Measurements from ENCODE around the gene FAM120B.

The FAM120B gene

DNA sequence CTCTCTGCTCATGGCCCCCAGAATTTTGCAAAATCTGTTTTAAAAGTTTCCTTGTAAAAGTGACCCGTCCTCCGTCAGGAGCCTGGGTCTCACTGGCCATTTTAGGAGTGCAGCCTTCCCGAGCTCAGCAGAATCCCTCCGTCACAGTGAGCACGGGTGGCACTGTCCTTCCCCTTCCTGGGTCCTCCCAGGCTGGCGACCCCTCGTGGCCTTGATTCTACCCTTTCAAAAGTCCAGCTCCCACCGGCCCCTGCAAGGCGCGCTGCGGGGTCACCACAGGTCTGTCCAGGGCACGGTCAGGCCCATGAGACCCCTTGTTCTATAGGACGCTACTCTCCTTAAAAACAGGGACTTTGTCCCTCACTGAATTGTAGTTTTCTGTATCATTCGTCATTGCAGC is 133.9 kb downstream of the FAM120B start:
- FAIRE-seq = no peak
- no peak for DNase-seq (ENCODE audit: low spot score)

DNA sequence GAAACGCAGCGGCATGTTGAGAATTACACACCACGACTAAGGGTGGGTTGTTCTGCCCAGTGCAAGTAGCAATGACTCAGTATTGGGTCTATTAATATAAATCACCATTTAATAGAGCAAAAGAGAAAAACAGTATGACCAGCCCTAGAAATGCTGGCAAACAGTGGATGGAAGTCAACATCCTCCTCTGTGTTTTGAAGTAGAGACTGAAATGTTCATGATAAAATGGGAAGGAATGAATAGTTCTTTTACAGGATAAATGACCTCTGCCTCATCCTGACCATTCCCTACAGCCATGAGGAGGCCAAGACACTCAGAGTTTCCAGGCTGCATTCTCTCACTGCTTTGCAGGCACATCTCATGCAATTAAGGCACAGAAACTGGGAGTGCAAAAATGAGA is 134.8 kb downstream of the FAM120B start:
- FAIRE-seq = no peak
- DNase-seq (ENCODE audit: low spot score) = no peak

DNA sequence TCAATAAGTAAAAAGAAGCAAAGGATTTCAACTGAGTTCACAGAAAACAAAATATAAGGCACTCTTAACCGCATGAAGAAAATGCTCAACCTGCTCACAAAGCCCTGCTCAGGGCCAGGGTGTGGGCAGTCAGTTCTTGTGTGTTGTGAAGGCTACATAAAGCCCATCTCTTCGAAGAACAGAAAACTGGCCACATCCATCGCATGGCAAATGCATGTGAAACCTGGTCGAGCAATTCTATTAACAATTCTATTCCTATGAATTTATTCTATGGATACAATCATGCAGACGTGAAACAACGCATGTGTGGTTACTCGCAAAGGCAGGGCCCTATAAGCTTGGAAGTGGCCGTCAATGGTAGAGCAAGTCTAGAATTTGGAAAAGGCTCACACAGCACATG is 136.0 kb downstream of the FAM120B start:
- FAIRE-seq (no peak), DNase-seq (ENCODE audit: low spot score) (no peak)

GRCh38 chr6:170443151-170443662 is 136.6 kb downstream of the FAM120B start:
- FAIRE-seq = no peak
- DNase-seq (ENCODE audit: low spot score) = no peak

DNA sequence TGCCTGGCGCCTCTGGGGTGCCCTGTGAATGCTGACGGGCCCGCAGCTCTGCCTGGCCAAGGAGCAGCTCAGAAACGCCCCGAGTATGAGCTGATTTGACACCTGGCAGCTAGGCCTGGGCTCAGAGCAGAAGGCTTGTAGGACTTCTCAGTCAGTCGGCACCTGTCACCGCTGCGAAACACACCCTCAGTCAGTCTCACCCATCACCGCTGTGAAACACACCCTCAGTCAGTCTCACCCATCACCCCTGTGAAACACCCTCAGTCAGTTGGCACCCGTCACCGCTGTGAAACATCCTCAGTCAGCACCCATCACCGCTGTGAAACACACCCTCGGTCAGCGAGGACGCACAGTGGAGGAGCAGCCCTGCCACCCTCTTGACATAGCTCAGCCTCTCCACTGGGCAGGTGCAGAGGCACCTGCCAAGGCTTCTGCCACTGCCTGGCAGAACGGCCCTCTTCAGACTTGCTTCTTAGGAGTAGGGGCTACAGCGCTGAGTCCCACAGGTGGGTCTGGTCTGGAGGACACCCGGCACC is 137.6 kb downstream of the FAM120B start:
- DNase-seq (ENCODE audit: low spot score) = no peak
- FAIRE-seq = no peak

GRCh38 chr6:170444811-170445211 is 138.3 kb downstream of the FAM120B start:
- FAIRE-seq = no peak
- no peak for DNase-seq (ENCODE audit: low spot score)

GRCh38 chr6:170445487-170445886 is 138.9 kb downstream of the FAM120B start:
- DNase-seq (ENCODE audit: low spot score) (no peak), FAIRE-seq (no peak)

DNA sequence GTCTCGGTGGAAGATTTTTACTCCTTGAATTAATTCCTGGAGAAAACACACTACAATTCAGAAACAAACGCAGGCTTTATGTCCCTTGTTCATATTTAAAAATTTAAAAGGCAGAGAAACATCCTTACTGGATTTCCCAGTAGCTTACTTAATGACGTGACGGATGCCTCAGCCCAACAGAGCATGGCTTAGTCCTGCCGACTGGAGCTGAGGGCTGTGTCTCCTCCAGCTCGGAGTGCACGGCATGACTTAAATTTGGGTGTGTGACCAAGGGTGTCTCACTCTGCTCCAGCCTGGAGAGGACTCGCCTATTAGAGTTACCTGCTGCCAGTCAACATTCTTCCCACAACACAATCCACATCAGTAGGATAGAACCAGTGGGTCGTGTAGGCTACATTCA is 139.4 kb downstream of the FAM120B start:
- DNase-seq (ENCODE audit: low spot score) = no peak
- no peak for FAIRE-seq

DNA sequence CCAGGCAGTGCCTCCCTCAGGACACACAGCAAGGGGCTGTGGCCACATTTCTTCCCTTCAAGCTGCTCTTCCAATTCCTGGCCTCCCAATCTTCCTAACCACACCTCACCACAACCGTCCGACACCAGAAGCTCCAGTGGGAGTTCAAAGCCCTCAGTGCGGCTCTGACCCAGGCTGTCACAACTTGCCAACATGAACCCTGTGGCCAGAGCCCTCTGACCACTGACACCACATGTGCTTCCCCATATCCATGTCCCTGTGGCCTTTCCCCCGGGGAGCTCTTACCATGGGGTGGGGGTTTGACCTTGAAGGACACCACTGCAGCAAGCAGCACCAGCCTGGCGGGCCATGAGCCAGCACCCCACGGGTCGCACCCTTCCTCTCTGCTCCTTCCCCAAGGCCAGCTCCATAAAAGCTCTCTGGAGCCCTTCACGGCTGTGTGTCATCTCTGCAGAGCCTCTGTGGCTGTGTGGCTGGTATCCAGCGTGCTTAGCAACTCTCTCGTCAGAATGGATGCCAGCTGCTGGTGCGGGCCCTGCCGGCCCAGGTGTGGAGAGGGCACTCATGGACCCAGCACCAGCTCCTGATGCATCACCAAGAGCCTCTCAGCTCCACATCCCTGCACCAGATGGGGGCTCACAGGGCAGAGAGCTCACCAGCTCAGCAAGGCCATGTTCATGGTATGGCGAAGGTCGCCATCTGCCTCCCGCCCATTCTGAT is 140.4 kb downstream of the FAM120B start:
- FAIRE-seq = no peak
- DNase-seq (ENCODE audit: low spot score) = no peak

GRCh38 chr6:170447561-170447930 is 141.0 kb downstream of the FAM120B start:
- FAIRE-seq = no peak
- DNase-seq (ENCODE audit: low spot score) = no peak

GRCh38 chr6:170448317-170448716 is 141.8 kb downstream of the FAM120B start:
- no peak for FAIRE-seq
- no peak for DNase-seq (ENCODE audit: low spot score)

DNA sequence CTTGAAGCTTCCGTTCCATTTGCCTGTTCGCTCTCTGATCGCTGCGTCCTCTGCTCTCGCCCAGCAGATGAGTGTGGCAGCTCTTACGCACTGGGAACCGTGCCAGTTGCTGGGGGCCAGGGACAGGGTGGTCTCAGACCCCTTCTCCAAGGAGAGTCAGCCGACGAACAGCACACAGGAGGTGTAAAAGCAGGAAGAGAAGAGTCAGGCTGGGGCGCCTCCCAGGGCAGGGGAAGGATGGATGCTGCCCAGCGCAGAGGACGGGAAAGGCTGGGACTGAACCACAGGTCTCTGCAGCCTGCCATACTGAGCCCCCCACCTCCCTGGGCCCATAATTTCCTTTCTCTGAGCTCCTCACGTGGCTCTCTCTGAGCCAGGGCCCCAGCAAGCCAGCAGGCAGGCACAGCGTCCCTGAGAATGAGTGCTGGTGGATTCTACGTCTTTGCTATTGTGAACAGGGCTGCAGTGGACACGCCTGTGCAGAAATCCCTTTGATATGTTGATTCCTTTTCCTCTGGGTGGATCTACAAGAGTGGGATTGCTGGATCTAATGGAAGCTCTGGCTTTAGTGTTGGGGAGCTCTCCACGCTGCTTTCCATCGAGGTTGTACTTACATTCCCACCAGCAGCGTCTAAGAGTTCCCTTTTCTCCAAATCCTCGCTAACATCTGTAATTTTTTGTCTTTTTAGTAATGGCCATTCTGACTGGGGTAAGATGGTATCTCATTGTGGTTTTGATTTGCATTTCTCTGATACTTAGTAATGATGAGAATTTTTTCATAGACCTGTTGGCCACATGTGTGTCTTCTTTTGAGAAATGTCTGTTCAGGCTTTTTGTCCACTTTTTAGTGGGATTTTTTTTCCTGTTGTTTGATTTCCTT is 142.4 kb downstream of the FAM120B start:
- FAIRE-seq (no peak), DNase-seq (ENCODE audit: low spot score) (no peak)

DNA sequence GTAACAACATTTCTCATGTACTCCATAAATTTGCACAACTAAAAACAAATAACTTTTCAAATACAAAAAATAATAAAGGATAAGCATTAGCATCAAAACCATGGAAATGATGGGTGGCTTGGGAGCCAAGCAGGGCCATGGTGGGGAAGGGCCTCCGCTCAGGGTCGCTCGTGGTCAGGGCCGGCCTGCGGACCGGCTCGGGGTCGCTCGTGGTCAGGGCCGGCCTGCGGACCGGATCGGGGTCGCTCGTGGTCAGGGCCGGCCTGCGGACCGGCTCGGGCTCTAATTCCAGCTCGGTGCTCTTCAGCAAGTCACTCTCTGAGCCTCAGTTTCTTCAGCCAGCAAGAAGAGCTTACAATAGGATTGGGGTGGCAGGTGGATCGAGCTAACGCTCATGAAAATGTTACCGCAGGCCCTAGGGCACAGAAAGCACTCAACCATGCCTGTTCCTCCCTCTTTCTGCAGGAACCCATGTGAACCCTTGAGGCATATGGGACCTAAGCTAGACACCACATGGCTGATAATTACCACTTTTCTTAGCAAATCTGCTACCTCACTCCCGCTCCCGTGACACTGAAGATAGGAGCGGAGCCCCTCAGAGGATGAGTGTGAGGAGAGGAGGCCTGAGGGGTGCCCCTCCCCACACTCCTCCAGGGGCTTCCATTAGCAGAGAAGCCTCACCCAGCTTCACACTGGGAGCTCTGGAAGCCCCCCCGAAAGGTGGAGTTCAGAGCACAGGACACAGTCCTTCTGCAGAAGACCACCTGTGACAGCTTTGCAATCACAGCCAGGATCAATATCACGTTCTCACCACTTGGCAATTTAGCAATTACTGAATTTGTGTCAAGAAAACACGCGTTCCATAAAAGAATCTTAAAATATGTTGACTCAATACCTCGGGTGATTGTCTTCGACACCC is 143.5 kb downstream of the FAM120B start:
- DNase-seq (ENCODE audit: low spot score) (no peak), FAIRE-seq (no peak)

DNA sequence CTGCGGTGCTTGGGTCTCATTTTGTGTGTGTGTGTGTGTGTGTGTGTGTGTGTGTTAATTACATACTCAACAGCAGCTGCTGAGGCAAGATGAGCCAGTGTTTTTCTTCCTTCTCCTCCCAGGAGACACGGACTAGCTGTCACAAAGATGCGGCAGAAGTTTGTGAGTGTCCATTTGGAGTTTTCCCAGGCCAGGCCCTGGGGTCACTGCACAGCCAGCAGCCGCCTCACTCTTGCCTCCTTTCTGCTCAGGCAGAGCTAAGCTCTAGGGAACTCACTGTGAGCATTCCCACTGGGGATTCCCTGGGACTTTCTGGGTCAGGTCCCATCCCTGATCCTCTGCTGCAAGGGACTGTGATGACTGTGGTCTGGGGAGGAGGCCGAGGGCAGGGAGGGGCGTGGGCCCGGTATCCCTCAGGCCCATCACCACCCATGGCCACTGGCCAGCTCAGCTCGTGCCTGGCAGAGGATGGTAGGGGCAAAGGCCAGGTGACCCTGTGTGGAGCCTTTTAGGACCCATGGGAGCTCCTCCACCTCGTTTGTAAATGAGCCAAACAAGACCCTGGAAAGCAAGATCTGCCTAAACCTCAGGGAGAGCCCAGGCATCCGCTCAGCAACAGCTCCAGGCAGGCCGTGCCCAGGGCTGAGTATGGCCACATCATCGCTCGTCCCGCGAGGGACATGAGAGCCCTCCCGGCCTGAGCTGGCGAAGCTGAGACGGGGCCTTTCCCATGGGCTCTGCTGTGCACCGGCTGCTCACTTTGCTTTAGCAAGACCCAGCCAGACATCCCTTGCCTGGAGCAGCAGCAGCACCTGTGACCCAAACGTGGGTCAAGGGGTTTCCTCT is 144.6 kb downstream of the FAM120B start:
- DNase-seq (ENCODE audit: low spot score) (no peak), FAIRE-seq (no peak)

GRCh38 chr6:170451762-170452651 is 145.4 kb downstream of the FAM120B start:
- FAIRE-seq = no peak
- DNase-seq (ENCODE audit: low spot score) = no peak

- no peak for FAIRE-seq
- no peak for DNase-seq (ENCODE audit: low spot score)
Observed at GRCh38 chr6:170452767-170453545, 146.4 kb downstream of the FAM120B start.

DNA sequence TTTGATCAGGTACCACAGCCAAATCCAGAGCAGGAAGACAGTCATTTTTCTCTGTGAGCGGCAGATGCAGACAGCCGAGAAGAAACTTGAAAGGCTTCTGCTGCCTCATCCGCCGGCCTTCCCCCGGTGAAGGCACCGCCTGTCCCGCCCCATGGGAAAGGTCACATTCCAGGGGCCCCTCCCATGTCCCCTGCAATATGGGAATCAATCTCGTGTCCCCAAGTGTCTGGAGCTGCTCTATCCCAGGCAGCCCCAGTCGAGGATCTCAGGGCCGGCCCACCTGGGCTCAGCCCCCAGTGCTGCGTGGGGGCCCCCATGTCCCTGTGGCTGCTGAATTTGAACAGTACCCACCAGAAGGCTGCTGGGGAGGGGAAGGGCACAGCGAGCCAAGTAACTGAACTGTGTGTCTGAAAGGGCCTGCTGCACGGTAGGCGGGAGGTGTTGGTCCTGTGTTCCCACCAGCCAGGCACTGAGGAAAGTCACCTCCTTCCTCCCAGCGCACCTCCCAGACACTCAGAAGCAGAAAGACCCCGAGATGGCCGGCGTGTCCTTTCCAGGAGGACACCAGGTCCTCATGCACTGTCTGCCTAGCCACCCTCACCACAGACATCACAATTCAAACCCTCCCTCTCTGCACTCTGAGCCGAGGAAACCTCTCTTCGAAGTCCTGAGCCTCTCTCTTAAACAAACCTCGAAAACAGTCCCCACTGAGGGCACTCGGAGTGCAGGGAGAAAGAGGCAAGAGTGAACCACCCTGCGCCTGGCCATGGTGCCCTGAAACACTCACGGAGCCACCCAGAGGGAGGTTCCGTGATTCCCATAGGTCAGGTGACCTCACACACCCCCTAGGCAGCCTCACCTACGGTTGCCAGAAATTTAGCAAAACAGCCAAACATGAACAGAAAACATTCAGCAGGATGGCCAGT is 147.3 kb downstream of the FAM120B start:
- no peak for DNase-seq (ENCODE audit: low spot score)
- no peak for FAIRE-seq
